ENCODE results near the gene A1CF.
"Not testable (repeated sequence)": the region's sequence is repeated elsewhere in the genome, so short reads cannot be mapped to it uniquely, and the experiment has no call there.

The A1CF gene

GRCh38 chr10:50857579-50857978 lies 27.8 kb downstream of the A1CF start:
- DNase-seq, result no peak

- no peak for DNase-seq
Measured at GRCh38 chr10:50855461-50855860, 30.0 kb downstream of the A1CF start.

- no peak for DNase-seq
Measured at GRCh38 chr10:50855015-50855414, 30.4 kb downstream of the A1CF start.

GRCh38 chr10:50853557-50853956 lies 31.9 kb downstream of the A1CF start:
- DNase-seq, result no peak

- no peak for DNase-seq
Measured at GRCh38 chr10:50851884-50852671, 33.3 kb downstream of the A1CF start.

- DNase-seq, result no peak
Measured at GRCh38 chr10:50850578-50851230, 34.7 kb downstream of the A1CF start.

- DNase-seq, result no peak
Measured at GRCh38 chr10:50846753-50847152, 38.7 kb downstream of the A1CF start.

GRCh38 chr10:50837095-50837494 lies 48.3 kb downstream of the A1CF start:
- no peak for DNase-seq

GRCh38 chr10:50832171-50832751 lies 53.2 kb downstream of the A1CF start:
- DNase-seq, result no peak

- DNase-seq, result no peak
Measured at GRCh38 chr10:50830066-50830465, 55.4 kb downstream of the A1CF start.

- no peak for DNase-seq
Measured at GRCh38 chr10:50824782-50825181, 60.6 kb downstream of the A1CF start.

GRCh38 chr10:50823789-50824188 lies 61.6 kb downstream of the A1CF start:
- DNase-seq, result no peak

GRCh38 chr10:50809596-50809995 lies 75.8 kb downstream of the A1CF start:
- no peak for DNase-seq

GRCh38 chr10:50807851-50808776 lies 77.3 kb downstream of the A1CF start:
- no peak for DNase-seq

GRCh38 chr10:50805981-50806622 lies 79.3 kb downstream of the A1CF start:
- DNase-seq, result no peak

GRCh38 chr10:50799595-50799994 lies 85.8 kb downstream of the A1CF start:
- DNase-seq, result no peak

GRCh38 chr10:50798297-50798696 lies 87.1 kb downstream of the A1CF start:
- no peak for DNase-seq

- no peak for DNase-seq
Measured at GRCh38 chr10:50796693-50797092, 88.7 kb downstream of the A1CF start.

- no peak for DNase-seq
Measured at GRCh38 chr10:50794490-50794889, 90.9 kb downstream of the A1CF start.

GRCh38 chr10:50788951-50789945 lies 96.2 kb downstream of the A1CF start:
- DNase-seq, result no peak

GRCh38 chr10:50787962-50788361 lies 97.5 kb downstream of the A1CF start:
- not testable (repeated sequence) for DNase-seq

All from activated effector memory CD4-positive, alpha-beta T cell treated with anti-CD3 and anti-CD28 coated beads, Interleukin-2, amount 50 U/mL, for 16 hours (primary cell).